Neural cell (in vitro differentiated cells): Measurements from ENCODE around the gene GCN1.

Experiments
- CTCF ChIP-seq: fragments of 450-650 bp; IDR thresholded peaks from 2 replicates; pipeline ENCODE4 v1.5.1; 2014; ENCODE audit warnings: antibody characterized with exemption, mild to moderate bottlenecking, moderate library complexity; ENCODE audit not compliant: poor library complexity, severe bottlenecking
- SMC3 ChIP-seq: fragments of 450-650 bp; conservative IDR thresholded peaks from 2 replicates; pipeline ENCODE4 v1.6.1; 2014; ENCODE audit warnings: antibody characterized with exemption, mild to moderate bottlenecking, moderate library complexity; ENCODE audit not compliant: poor library complexity

DNA sequence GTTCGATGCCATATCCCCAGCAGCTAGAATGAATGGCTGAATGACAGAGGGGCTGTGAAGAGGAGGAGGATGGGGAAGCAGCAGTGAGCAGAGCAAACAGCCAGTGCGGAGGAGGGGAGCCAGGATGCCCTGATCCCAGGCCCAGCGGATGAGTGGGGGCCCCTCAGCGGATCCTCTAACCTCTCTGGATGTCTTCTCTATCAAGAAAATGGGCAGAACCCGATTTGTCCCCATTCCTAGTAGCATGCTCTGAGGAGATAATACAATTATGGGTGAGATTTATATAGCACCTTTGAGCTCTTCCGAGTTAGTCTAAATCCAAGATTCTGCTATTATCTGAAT is 36.4 kb upstream of the GCN1 start:
- no peak for TF ChIP-seq CTCF
- TF ChIP-seq SMC3, result no peak
